ENCODE data around the gene PHACTR3. TPM values are rescaled to one million over a fixed set of nuclear protein-coding genes. Genes with fewer than 3 reads are reported as not detected.

The PHACTR3 gene
- total and polyA plus RNA-seq, 10 donors: 1.4 to 15.0 (median 8.6) TPM

DNA sequence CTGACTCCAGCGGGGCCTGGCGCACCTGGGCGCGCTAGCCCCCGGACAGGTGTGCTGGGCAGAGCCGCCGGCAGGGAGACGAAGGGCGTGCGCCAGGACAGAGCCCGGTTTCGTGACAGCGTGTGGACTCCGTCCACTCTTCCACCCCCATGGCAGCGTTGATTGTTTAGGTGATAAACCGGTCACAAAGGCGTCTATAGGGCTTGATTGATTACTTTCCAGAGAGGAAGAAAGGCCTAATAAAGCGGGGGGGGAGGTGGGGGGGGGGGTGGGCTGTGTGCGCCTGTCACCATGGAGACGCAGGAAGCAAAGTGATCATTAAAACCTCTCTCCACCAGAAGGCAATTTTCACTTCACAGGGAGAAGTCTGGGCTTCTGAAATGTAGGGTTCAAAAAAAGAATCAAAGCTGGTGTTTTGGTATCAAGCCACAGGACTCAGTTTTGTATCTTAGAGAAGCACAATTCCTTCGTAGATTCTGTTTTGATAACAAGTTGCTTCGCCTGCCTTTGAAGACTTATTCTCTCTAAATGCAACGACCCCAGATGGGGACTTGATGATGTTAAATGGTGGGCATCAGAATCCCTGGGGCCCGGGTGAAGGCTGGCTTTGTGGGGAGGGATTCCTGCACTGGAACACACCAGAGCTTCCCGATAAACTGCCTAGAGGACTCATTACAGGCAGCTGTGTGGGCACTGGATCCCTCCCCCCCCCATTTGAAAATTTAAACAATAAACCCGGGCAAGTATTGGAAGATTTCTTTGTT lies 1.4 kb downstream of the PHACTR3 start:
- H3K4me1 ChIP-seq: peaks cover 0 to 22% (median 11%) of the 10 kb centered on the region in 6 donors
- peak overlapping the region in 1 of 8 donors; percentile 19 for H3K4me3 ChIP-seq
- TF ChIP-seq POLR2AphosphoS5 (IDR thresholded peaks at IDR 0.05) (no peak), POLR2A (IDR thresholded peaks at IDR 0.05) (no peak)
- TF ChIP-seq, protein P1, sequence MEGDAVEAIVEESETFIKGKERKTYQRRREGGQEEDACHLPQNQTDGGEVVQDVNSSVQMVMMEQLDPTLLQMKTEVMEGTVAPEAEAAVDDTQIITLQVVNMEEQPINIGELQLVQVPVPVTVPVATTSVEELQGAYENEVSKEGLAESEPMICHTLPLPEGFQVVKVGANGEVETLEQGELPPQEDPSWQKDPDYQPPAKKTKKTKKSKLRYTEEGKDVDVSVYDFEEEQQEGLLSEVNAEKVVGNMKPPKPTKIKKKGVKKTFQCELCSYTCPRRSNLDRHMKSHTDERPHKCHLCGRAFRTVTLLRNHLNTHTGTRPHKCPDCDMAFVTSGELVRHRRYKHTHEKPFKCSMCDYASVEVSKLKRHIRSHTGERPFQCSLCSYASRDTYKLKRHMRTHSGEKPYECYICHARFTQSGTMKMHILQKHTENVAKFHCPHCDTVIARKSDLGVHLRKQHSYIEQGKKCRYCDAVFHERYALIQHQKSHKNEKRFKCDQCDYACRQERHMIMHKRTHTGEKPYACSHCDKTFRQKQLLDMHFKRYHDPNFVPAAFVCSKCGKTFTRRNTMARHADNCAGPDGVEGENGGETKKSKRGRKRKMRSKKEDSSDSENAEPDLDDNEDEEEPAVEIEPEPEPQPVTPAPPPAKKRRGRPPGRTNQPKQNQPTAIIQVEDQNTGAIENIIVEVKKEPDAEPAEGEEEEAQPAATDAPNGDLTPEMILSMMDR (IDR thresholded peaks at IDR 0.05 in 8 of 11, conservative IDR thresholded peaks at IDR 0.05 in 3 of 11): no peak
- WGBS, 5 donors: 18 to 35% (median 24%) methylated on average over 14 to 26 of the region's 26 CpGs
- H3K27me3 ChIP-seq (replicated peaks in 1 of 7): peaks cover 0 to 94% (median 35%) of the 10 kb centered on the region in 7 donors
- no peak for DNase-seq
- H3K9me3 ChIP-seq: no peaks in the 10 kb centered on the region
- intact Hi-C loops (cut with DNase I; ENCODE audit: low total_unique reads): no loop called here
- H3K36me3 ChIP-seq: no peaks in the 10 kb centered on the region
- no peak overlapping the region for H3K27ac ChIP-seq

DNA sequence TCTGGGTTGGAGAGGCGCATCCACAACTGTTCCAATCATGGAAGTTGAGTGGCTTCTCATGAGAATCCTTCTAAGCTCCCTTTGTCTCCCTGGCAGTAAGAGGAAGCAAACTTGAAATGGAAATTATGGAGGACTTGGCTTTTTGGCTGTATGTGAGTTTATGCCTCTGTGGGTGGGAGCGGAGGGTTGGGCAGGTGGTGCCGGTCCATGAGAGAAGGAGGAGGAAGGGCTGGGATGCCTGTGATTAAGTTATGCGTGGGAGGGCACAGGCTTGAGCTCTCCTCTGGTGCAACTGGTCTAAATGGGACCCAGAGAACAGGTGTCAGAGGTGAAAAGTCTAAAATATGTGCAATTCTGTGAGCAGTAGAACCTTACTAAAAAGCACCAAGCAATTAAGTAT lies 2.2 kb downstream of the PHACTR3 start:
- Histone ChIP-seq H3K27ac (no peak overlapping the region), H3K4me1 (peaks cover 0 to 22% (median 11%) of the 10 kb centered on the region in 6 donors), H3K9me3 (no peaks in the 10 kb centered on the region), H3K36me3 (no peaks in the 10 kb centered on the region), H3K27me3 (replicated peaks in 1 of 7) (peaks cover 0 to 90% (median 35%) of the 10 kb centered on the region in 7 donors), H3K4me3 (no peak overlapping the region)
- WGBS, 5 donors: 67 to 84% (median 73%) methylated on average over 4 of the region's 4 CpGs
- no peak for DNase-seq
- intact Hi-C loops (cut with DNase I; ENCODE audit: low total_unique reads): no loop called here
- TF ChIP-seq POLR2AphosphoS5 (IDR thresholded peaks at IDR 0.05): no peak
- TF ChIP-seq, protein P1 (IDR thresholded peaks at IDR 0.05 in 8 of 11, conservative IDR thresholded peaks at IDR 0.05 in 3 of 11): no peak
- no peak for TF ChIP-seq POLR2A (IDR thresholded peaks at IDR 0.05)

DNA sequence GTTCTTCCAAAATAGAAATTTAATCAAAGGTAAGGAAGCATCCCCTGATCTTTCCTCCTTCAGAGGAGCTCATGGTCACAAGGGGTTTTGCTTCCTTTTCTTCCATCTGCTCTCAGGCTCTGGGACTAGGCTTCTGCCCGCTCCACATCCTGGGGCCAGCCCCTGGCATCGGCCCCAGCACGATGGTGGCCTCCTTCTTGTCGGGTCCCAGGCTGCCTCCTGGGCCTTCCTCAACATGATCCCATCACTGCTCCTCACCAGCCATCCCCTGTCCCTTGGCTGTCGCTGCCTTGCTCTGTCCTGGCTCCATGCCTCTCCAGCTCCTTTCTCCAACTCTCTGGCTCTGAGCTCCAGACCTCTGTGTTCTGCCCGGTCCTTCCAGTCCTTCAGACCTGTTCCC lies 4.1 kb downstream of the PHACTR3 start:
- H3K4me1 ChIP-seq: peaks cover 0 to 22% (median 11%) of the 10 kb centered on the region in 6 donors
- peaks cover 0 to 73% (median 27%) of the 10 kb centered on the region in 7 donors for H3K27me3 ChIP-seq (replicated peaks in 1 of 7)
- 82 to 92% (median 86%) methylated on average over 6 of the region's 6 CpGs for WGBS, 5 donors
- H3K27ac ChIP-seq: no peak overlapping the region
- no peaks in the 10 kb centered on the region for H3K9me3 ChIP-seq
- H3K36me3 ChIP-seq: no peaks in the 10 kb centered on the region
- DNase-seq: peak; percentile 32
- intact Hi-C loops (cut with DNase I; ENCODE audit: low total_unique reads): no loop called here
- H3K4me3 ChIP-seq: no peak overlapping the region
- TF ChIP-seq POLR2AphosphoS5 (IDR thresholded peaks at IDR 0.05): no peak
- TF ChIP-seq, protein P1 (IDR thresholded peaks at IDR 0.05 in 8 of 11, conservative IDR thresholded peaks at IDR 0.05 in 3 of 11): no peak
- no peak for TF ChIP-seq POLR2A (IDR thresholded peaks at IDR 0.05)

DNA sequence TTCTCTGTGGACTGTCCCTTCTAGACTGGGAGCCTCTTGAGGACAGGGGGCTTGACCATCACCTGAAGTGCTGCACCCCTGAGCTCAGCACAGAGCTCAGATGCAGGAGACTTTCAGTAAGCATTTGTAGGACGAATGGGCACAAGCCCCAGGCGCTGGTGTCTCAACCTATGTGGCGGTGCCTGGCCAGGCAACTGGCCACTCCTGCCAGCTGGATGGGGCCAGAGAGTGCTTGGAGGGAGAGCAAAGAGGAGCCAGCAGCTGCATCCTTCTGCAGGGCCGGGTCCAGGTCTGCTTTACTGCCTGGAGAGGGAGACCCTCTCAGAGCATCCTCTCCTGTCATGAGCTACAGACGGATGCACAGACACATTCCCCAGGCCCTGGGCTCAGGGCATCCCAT lies 4.5 kb downstream of the PHACTR3 start:
- Histone ChIP-seq H3K36me3 (no peaks in the 10 kb centered on the region), H3K4me3 (no peak overlapping the region), H3K9me3 (no peaks in the 10 kb centered on the region), H3K27ac (no peak overlapping the region), H3K27me3 (replicated peaks in 1 of 7) (peaks cover 0 to 68% (median 22%) of the 10 kb centered on the region in 7 donors), H3K4me1 (peaks cover 0 to 17% (median 11%) of the 10 kb centered on the region in 6 donors)
- intact Hi-C loops (cut with DNase I; ENCODE audit: low total_unique reads): no loop called here
- TF ChIP-seq POLR2AphosphoS5 (IDR thresholded peaks at IDR 0.05) (no peak), POLR2A (IDR thresholded peaks at IDR 0.05) (no peak)
- TF ChIP-seq, protein P1 (IDR thresholded peaks at IDR 0.05 in 8 of 11, conservative IDR thresholded peaks at IDR 0.05 in 3 of 11): no peak
- 76 to 89% (median 84%) methylated on average over 4 to 5 of the region's 5 CpGs for WGBS, 5 donors
- DNase-seq: peak; percentile 51

Measured in spleen (tissue), 11 donors.